GM19452 (cell line): Measurements from ENCODE around the gene FAM124A.

Experiments
- ATAC-seq: cut with Tn5 transposase; IDR thresholded peaks from one replicate; pipeline ENCODE4 v1.9.1; 2021; ENCODE audit not compliant: unreplicated experiment

FAM124A gene

GRCh38 chr13:51241720-51242119 lies 19.5 kb downstream of the FAM124A start:
- ATAC-seq, result no peak

- no peak for ATAC-seq
These were observed 21.0 kb downstream of the FAM124A start for GRCh38 chr13:51243227-51243626.

- ATAC-seq, result no peak
These were observed 21.6 kb downstream of the FAM124A start for GRCh38 chr13:51243832-51244231.

- no peak for ATAC-seq
These were observed 22.6 kb downstream of the FAM124A start for GRCh38 chr13:51244637-51245405.

GRCh38 chr13:51245583-51245982 lies 23.4 kb downstream of the FAM124A start:
- ATAC-seq, result no peak

- no peak for ATAC-seq
These were observed 23.8 kb downstream of the FAM124A start for GRCh38 chr13:51246025-51246417.

- no peak for ATAC-seq
These were observed 24.4 kb downstream of the FAM124A start for GRCh38 chr13:51246418-51247277.

- ATAC-seq, result no peak
These were observed 27.1 kb downstream of the FAM124A start for GRCh38 chr13:51249255-51249654.

- ATAC-seq, result no peak
These were observed 27.9 kb downstream of the FAM124A start for GRCh38 chr13:51249770-51250741.

GRCh38 chr13:51251480-51251879 lies 29.3 kb downstream of the FAM124A start:
- no peak for ATAC-seq

GRCh38 chr13:51252954-51253532 lies 30.8 kb downstream of the FAM124A start:
- ATAC-seq, result no peak

GRCh38 chr13:51255556-51255955 lies 33.4 kb downstream of the FAM124A start:
- no peak for ATAC-seq

GRCh38 chr13:51257187-51257586 lies 35.0 kb downstream of the FAM124A start:
- ATAC-seq, result no peak

- ATAC-seq, result no peak
These were observed 36.7 kb downstream of the FAM124A start for GRCh38 chr13:51258612-51259548.

GRCh38 chr13:51260154-51260553 lies 38.0 kb downstream of the FAM124A start:
- ATAC-seq, result no peak

GRCh38 chr13:51261610-51262249 lies 39.5 kb downstream of the FAM124A start:
- no peak for ATAC-seq

GRCh38 chr13:51262501-51263211 lies 40.5 kb downstream of the FAM124A start:
- no peak for ATAC-seq

- ATAC-seq, result no peak
These were observed 44.4 kb downstream of the FAM124A start for GRCh38 chr13:51266642-51267041.
